GM06990 (cell line): ENCODE data around the gene CACNA1C.

Source experiments
- DNase-seq: peaks from one replicate; pipeline ENCODE4 v3.0.0-alpha.2; 2011; ENCODE audit not compliant: insufficient read length; ENCODE audit errors: extremely low read depth
- H3K27me3 ChIP-seq: replicated peaks from 2 replicates; pipeline ENCODE4 v1.6.0; 2011; ENCODE audit warnings: low read length; ENCODE audit not compliant: control insufficient read depth, insufficient read depth
- H3K36me3 ChIP-seq: 2 replicates; pipeline ENCODE4 v1.5.1; 2011; ENCODE audit warnings: low read length; ENCODE audit not compliant: control insufficient read depth, insufficient read depth
- H3K4me3 ChIP-seq: replicated peaks from 2 replicates; pipeline ENCODE4 v1.5.1; 2011; ENCODE audit warnings: low read depth, mild to moderate bottlenecking, control low read depth, low read length
- TF ChIP-seq, protein P1 (sequence below): IDR thresholded peaks from 2 replicates; pipeline ENCODE4 v1.5.1; 2011; ENCODE audit warnings: low read length, control low read depth, mild to moderate bottlenecking, inconsistent platforms; ENCODE audit not compliant: insufficient read depth, poor library complexity, severe bottlenecking

CACNA1C gene

DNA sequence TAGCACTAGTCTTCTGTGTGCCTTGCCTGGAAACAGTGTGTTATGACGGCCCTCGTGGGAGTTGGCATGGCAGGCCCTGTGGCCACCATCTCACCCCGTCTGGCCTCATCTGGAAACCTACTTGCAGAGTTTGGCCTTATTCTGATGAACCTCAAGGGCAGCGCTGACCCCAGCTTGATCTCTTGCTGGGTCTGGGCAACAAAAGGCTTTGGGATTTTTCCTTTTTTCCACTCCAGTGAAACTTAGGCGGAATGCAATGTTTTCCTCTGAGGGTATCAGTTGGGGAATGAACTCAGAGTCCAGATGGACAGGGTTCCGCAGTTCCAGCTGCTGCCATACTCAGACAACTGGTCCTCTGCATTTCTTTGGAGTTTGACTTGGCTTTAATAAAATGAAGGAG, 15.9 kb downstream of the CACNA1C start:
- Histone ChIP-seq H3K4me3 (no peak overlapping the region), H3K36me3 (no peaks in the 10 kb centered on the region), H3K27me3 (no peaks in the 10 kb centered on the region)
- TF ChIP-seq, protein P1, sequence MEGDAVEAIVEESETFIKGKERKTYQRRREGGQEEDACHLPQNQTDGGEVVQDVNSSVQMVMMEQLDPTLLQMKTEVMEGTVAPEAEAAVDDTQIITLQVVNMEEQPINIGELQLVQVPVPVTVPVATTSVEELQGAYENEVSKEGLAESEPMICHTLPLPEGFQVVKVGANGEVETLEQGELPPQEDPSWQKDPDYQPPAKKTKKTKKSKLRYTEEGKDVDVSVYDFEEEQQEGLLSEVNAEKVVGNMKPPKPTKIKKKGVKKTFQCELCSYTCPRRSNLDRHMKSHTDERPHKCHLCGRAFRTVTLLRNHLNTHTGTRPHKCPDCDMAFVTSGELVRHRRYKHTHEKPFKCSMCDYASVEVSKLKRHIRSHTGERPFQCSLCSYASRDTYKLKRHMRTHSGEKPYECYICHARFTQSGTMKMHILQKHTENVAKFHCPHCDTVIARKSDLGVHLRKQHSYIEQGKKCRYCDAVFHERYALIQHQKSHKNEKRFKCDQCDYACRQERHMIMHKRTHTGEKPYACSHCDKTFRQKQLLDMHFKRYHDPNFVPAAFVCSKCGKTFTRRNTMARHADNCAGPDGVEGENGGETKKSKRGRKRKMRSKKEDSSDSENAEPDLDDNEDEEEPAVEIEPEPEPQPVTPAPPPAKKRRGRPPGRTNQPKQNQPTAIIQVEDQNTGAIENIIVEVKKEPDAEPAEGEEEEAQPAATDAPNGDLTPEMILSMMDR: no peak
- no peak for DNase-seq

DNA sequence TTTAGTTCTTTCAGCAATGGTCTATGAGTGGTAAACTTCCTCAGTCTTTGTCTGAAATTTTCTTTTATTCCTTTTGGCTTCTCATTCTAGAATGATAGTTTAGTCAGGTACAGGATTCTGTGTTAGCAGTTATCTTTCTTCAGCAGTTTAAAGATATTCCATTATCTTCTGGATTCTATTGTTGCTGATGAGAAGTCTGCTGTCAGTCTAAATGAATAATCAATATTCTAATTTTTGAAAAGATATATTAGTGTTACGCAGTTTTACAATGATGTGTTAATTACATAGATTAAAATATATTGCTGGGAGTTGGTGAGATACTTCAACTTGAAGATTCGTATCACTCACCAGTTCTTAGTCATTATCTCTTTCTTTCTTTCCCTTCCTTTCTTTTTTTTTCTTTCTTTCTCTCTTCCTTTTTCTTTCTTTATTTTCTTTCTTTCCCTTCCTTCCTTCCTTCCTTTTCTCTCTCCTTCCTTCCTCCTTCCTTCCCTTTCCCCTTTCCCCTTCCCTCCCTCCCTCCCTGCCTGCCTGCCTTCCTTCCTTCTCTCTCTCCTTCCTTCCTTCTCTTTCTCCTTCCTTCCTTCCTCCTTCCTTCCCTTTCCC, 17.8 kb downstream of the CACNA1C start:
- no peaks in the 10 kb centered on the region for H3K36me3 ChIP-seq
- H3K27me3 ChIP-seq: no peaks in the 10 kb centered on the region
- no peak for DNase-seq
- TF ChIP-seq, protein P1: no peak
- H3K4me3 ChIP-seq: no peak overlapping the region

DNA sequence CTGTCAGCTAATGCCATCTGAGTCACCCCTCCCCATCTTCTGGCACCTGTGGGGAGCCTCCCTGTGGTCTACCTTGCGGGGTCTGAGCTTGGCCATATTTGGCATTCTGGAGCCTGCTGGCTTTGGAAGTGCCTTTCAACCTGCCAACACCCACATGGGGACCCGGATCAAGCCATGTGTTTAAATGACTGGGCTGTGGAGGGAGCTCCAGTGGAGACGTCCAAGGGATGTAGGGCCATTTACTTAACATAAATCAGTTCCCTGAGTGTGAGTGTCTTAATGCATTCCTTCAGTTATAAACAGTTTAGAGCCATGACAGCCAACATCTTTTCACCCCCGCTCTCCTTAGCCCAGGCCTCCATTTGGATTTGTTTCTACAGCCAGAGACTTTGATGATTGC, 22.0 kb downstream of the CACNA1C start:
- no peak for DNase-seq
- Histone ChIP-seq H3K27me3 (peaks cover 2% of the 10 kb centered on the region; the same call in 1 of the 2 replicates), H3K4me3 (no peak overlapping the region), H3K36me3 (no peaks in the 10 kb centered on the region)
- TF ChIP-seq, protein P1: no peak

DNA sequence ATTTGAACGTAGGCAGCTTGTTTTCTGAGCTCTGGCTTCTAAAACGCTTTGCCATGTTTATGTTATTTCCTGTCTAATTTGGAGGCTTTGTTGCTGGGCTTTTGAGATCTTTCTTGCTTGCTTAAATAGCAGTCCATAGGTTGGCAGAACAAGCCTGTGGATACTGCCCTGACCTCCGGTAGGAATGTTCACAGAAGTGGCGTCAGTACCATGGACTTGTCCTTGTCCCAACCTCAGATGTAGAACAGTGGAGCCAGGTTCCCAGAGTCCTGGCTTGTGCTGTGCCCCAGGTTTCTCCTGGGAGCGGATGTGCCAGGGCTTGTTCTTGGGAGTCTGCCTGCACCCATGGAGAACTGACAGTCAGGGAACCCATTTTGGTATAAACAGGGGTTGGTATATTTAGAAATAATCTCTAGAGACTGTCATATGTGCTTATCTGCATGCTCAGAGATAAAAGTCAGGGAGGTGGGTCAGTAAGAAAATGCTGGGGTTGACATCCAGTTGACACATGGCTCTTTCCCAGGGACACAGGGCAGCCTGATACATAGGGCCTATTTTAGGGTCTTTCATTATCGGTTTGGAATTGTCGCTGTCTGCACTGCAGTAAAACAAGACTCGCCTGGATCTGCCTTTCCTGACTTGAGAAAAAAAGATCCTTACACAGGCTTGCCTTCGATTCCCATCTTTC, 22.9 kb downstream of the CACNA1C start:
- H3K4me3 ChIP-seq: no peak overlapping the region

DNA sequence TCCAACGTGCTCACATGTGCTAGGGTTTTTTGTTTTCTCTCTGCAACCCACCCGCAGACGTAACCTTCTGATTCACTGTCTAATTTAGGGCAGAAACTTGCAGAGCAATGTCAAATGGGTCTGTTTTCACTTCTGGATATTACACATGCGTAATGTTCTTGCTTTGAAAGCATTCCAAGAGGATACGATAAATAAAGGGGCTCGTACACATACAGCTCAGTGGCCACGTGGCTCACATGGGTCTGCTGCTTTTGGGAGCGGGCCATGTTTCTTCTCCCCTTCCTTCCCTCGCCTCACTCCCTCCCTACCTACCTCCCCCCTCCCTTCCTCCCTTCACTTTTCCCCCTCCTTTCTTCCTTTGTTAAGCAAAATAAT, 23.4 kb downstream of the CACNA1C start:
- no peaks in the 10 kb centered on the region for H3K36me3 ChIP-seq
- peaks cover 2% of the 10 kb centered on the region; the same call in 1 of the 2 replicates for H3K27me3 ChIP-seq
- TF ChIP-seq, protein P1: no peak
- DNase-seq: no peak
- H3K4me3 ChIP-seq: no peak overlapping the region

More for the DNA sequence above, 22.9 kb downstream of the CACNA1C start:
- DNase-seq: no peak
- TF ChIP-seq, protein P1: no peak
- H3K36me3 ChIP-seq: no peaks in the 10 kb centered on the region
- H3K27me3 ChIP-seq: peaks cover 2% of the 10 kb centered on the region; the same call in 1 of the 2 replicates
